Endometrial microvascular endothelial cells (primary cell): ENCODE data around the gene CAVIN2. TPM values are rescaled to one million over a fixed set of nuclear protein-coding genes. Genes with fewer than 3 reads are reported as not detected.
"Not testable (repeated sequence)": the region's sequence is repeated elsewhere in the genome, so short reads cannot be mapped to it uniquely, and the experiment has no call there.

Experiments
- in situ Hi-C: cut with HindIII; loops from 2 replicates; pipeline ENCODE4 v1.10.0; 2017; ENCODE audit warnings: low sequenced_read_pairs, low pct_unique_long_range_greater_than_20kb; ENCODE audit errors: inconsistent ontology term
- total RNA-seq: library from RNA; depleted of rRNA; stranded (reverse); fragments of >200 nt; gene quantifications from one replicate; pipeline ENCODE4 v1.2.3, GENCODE V29; 2015; ENCODE audit errors: inconsistent ontology term

Gene CAVIN2
- total RNA-seq, 1 donor from 2014 or later = 165 TPM

DNA sequence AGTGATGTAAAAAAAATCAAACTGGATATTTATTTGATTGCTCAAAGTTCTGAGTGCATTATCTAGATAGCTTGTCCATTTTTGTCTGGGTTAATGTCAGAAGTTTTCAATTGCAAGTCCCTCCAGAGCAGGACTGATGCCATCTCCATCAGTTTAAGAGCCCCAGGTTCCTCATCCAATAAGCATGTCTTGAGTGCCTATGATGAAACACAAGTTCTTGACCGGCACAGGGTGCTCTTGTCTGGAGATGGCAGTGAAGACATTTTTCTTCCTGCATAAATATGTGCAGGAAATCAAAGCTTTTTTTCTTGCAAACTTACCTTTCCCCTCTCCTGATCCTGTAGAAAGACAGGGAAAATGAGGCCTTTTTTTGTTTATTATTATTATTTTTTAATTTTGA, 31.9 kb downstream of the CAVIN2 start:
- in situ Hi-C loops = loop anchor here (25.0 kb wide), 2 partner anchors 253 to 347 kb away; no protein-coding TSS in a partner anchor

DNA sequence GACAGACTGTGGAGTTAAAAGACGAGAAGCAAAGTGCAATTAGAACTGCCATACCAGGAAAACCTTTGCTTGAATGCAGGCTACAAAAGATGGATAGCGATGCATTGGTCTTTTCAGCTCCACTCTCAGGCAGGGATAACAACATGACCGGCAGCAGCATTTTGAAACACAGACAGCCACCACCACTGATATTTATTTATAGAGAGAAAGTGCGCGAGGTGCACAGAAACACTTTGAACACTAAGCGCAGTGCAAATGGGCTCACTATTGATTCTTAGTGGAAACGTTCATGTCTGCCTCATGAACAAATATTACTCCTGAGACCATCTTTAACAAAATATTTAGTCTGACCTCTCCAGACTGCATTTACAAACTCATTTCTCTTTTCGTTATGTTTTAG, 32.9 kb downstream of the CAVIN2 start:
- in situ Hi-C loops = loop anchor here (25.0 kb wide), 2 partner anchors 252 to 348 kb away; no protein-coding TSS in a partner anchor

DNA sequence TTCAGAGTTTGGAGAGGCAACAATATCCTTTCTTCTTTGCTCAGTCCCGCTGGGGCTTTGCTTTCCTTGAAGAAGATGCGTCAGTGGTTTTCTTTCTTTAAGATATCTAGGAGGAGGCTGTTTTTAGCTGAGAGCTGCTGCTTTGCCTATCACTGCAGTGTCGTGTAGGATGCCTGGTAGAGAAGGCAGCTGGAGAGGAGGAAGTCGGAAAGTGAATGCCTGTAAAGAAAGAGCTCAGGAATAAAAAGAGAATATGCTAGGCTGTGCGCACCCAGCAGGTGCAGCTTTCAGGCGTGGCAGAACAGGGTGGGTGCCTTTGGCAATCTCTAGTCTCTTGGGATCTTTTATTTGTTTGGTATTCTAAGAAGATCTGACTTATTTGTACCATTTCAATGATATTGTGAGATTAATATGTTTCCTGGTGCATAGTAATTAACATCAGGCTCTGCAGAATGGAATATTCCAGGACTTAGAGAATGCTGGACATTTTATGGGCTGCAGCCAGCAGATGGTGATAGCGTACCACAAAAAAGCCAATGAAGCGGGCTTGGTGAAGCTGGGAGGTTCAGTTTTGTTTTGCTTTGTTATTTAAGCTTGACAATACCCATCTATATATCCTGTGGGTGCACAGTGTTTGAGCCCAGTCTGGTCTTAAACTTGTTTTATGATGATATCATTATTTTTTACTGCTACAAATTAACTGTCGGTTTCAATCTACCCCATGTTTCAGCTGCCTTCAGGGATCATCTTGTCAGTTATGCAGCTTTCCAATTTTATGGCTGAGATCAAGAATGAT, 34.9 kb downstream of the CAVIN2 start:
- in situ Hi-C loops = loop anchor here (25.0 kb wide), 2 partner anchors 250 to 350 kb away; no protein-coding TSS in a partner anchor

DNA sequence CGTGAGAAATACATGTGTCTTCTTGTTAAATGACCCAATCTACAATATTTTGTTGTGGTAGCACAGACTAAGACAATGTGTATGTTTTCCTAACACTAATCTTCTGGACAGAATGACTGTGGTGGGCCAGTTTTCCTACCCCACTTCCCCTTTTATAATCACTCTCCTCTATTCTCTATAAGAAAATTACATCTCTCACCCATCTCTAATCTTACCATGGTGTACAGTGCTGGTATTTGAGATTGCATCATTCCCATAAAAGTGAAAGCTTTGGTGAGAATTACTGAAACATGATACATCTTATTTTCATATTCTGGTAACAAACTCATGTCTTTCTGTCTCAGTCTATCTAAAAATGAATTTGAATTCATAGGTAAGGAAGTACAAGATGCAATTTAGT, 40.5 kb downstream of the CAVIN2 start:
- in situ Hi-C loops = loop anchor here (25.0 kb wide), 2 partner anchors 244 to 356 kb away; no protein-coding TSS in a partner anchor

DNA sequence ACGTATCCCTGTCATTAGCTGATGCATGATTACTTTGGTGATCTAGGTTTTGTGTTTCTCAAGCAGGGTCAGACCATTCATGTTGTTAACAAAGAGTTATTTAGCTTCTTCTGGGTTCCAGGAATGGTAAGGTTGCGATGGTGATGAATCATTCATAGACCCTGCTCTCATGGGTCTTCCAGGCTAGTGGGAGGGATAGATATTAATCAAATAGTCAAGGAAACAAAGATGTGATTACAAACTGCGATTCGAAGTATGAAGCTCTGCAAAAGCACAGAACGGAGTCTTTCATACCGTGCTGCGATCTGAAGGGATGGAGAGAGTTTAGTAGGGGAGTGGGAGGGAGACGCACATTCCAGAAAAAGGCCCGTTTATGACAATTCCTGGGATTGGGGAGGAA, 42.1 kb downstream of the CAVIN2 start:
- in situ Hi-C loops = loop anchor here (25.0 kb wide), 2 partner anchors 242 to 358 kb away; no protein-coding TSS in a partner anchor

DNA sequence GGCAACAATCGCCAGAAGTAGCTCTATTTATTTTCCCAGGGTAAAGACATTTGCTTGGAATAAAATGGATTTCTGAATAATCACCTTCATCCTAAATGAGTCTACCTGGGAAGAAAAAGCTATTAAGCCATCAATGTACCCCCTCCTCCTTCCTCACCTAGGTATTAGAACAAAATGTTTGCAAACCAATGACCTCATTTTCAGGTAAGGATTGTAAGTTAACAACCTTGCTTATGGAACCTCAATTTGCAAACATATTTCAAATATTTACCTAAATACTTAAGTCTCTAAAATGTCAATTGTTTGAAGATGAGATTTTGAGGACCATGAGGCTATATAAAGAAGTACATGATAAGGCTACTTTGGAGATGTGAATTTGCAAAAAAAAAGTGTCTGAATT, 43.9 kb downstream of the CAVIN2 start:
- in situ Hi-C loops = loop anchor here (25.0 kb wide), 2 partner anchors 241 to 359 kb away; no protein-coding TSS in a partner anchor

DNA sequence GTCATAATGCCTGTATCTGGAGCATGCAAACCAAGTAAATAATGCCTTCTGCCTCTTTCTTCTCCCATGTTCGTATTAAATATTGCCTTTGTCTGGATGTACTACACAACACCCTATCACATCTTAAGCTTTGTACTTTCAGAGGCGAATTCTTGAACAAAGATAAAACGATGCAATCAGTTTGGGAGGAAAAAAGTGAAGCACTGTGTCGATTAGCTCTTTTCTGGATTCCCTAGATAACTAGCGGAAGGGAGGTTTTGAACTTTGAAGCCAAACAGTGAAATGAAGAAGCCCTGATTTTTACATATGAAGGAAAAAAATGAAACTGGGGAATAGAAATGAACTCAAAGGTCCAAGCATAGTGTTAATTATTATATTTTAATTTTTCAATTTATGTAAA, 44.7 kb downstream of the CAVIN2 start:
- in situ Hi-C loops = loop anchor here (25.0 kb wide), 2 partner anchors 240 to 360 kb away; no protein-coding TSS in a partner anchor

DNA sequence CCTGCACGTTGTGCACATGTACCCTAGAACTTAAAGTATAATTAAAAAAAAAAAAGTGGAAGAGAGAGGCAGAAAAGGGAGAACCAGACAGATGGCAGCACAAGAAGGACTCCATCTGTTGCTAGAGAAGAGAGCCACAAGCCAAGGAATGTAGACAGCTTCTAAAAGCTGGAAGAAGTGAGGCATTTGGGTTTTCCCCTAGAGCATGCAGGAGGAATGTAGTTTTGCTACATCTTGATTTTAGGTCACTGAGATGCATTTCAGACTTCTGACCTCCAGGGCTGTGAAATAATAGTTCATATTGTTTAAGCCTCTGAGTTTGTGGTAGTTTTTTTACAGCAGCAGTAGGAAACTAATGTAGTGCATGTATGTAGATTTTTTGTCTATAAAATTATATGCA, 46.0 kb downstream of the CAVIN2 start:
- in situ Hi-C loops = loop anchor here (25.0 kb wide), 2 partner anchors 239 to 361 kb away; no protein-coding TSS in a partner anchor

DNA sequence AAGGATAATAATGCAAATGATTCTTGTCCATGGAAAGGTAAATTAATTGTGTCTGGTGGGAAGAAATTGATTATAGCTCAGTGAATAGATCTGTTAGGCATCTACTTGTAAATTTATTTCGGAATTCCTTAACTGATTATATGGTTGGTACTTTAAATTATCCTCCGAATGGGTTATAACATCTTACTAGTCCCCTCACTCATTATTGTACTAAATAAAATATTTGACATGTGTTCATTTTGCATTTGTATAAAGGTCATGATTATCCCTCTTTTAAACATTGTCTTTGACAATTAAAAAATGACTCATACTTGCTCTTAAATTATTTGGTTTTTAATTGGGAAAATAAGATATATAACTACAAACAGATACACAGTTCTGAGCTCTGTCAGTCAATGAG, 47.4 kb downstream of the CAVIN2 start:
- in situ Hi-C loops = no loop called here

DNA sequence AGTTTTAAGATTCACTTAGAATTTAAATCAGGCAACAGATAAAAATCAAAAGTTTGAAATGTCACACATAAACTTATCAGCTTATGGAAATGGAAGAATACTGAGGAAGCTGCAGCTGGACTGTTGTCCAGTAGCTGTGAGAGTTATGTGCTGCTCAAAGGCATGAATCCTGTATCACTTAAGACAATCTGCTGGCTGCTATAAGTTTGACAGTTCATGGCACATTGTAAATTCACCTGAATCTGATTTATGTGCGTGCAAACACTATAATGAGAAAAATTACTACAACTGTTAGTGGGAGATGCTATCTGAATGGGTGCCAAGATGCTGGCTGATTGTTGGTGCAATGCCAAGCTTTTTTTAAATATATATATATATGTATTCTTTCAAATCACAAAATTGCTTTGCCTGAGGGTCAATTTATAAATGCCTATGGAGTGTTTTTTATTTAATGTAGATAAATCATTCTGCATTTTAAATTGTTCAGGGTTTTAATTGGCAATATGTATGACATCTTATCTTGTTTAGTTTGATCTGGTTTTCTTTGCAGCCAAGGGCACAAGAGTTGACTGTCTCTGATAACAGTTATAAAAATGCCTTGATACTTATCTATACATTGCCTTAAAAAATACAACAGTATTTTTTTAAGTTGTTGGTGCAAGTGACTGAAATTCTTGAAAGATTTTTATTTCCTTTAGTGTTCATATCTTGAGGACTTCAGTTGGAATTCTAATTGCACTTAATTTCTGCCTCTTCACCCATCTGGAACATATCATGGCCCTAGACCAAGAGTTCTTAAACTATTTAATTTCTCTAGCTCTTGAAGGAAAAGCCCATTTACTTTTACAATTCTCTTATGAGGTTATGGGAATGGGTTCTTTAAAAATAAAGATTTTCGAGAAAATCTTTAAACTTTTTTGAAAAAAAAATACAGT, 48.7 kb downstream of the CAVIN2 start:
- in situ Hi-C loops = no loop called here

DNA sequence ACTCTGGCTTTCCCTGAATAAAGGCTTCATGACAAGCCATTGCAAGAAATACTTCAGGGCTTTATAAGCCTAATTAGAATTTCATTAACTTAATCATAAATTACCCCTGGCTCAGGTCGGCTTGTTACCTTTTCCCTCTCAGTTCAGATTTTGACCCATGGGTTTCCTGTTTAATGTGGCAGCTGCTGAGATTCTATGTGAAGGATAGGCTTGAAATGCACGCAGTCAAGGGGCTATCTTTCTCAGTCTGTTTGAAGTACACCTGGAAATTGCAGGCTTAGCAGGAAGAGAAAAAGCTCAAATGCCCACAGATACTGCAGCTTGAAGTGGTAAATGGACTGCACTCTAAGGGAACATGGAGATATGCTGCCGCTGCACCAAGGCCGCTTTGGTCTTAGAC, 49.4 kb downstream of the CAVIN2 start:
- in situ Hi-C loops = no loop called here

DNA sequence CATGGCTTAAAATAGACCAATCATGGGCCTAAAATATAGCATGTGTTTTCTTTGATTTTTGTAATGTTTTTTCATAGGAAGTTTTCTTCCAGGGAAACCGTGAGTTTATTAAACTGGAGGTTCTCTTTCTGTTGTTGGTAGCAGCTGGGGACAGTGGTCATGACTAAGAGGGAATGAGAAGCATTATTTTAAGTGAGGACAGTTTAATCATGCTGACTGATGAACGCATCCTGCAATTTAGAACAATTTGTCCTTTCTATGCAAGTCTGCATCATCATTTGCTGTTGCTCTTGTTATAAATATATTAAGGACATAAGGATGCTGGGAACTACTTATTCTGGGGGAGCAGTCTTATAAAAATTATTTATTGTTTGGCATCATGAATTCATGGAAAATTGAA, 51.2 kb downstream of the CAVIN2 start:
- in situ Hi-C loops = no loop called here

DNA sequence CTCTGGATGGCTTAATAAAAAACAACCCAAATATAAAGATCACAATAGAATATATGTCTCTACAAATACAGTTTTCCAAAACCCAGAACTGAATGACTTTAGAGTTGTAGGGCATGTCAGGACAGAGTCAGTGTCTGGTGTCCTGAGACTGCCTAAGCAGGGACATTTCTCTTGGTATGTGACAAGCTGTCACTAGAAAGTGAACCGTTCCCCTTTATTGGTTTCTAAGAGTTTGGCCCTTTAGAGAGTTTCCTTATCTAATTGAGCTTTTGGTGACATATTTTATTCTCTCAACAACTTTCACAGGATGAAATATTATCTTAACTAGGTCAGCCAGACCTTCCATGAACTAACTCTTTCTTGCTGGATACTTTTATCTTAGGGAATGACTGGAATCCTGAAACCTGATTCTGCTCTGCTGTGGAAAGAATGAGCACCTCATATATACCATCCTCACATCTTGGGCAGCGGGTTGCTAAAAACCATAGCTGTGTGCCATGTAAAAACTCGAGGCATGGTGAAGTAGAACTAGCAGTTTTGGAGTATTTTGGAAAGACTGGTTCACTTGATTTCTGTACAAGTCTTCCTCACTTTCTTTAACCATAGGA, 54.8 kb downstream of the CAVIN2 start:
- in situ Hi-C loops = no loop called here

DNA sequence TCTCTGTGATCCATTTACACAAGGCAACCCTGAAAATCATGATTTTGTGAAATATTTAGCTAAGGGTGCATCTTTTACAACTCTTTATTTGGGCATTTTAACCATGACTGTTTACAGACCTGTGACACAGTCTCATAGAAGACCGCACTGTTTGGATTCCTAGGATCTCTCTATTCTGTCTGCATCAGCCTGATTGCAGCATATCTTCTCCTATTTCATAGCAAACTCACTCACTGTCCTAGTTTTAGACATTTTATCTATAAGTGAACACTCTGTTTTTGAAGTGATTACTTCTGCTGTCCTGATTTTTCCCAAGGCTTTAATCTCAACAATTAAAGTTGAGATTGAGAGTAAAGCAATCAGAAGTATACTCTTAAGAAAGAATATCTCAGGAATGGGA, 56.2 kb downstream of the CAVIN2 start:
- in situ Hi-C loops = no loop called here

DNA sequence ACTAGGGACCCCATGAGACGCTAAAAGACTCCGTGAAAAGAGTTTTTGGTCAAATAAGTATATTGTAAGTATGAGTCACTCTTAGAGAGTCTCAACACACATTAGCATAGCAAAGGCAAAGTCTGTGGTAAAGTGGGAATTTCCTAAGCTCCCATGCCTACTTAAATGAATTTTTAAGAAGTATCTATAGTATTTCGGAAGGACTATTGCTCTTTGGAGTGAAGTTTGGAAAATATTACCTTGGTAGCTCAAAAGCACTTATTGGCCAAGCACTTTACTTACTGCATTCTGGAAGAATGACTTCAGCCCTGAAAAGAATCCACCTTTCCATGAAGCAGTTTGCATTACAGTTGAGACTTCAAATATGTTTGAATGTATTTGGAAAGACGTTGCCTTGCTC, 57.1 kb downstream of the CAVIN2 start:
- in situ Hi-C loops = no loop called here

DNA sequence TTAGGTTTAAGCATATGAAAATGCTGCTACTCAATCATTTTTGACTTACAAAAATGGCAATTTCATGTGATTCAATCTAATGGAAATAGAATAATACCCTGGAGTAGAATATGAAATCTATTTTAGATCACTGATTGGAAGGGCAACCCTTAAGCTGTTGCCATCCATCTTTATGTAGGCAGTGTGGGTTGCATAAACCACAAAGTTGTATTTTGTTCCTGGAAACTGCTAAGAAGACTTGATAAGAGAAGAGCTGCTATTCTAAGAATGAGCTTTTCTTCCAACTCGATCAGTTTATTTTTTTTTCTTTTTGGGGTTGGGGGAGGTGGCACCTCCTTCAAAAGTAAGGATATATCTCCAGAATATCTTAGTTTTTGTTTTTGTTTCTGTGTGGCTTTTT, 60.2 kb downstream of the CAVIN2 start:
- in situ Hi-C loops = no loop called here

DNA sequence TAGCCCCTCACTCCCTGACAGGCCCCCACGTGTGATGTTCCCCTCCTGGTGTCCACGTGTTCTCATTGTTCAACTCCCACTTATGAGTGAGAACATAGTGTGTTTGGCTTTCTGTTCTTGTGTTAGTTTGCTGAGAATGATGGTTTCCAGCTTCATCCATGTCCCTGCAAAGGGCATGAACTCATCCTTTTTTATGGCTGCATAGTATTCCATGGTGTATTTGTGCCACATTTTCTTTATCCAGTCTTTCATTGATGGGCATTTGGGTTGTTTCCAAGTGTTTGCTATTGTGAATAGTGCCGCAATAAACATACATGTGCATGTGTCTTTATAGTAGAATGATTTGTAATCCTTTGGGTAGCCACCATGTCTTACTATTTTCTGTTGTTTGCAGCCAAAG, 61.2 kb downstream of the CAVIN2 start:
- in situ Hi-C loops = not testable (repeated sequence)
